Thoracic aorta (tissue), 2 donors: ENCODE results near the gene ACTL8. TPM values are rescaled to one million over a fixed set of nuclear protein-coding genes. Genes with fewer than 3 reads are reported as not detected.
A peak's percentile ranks its signal among the peaks of the same experiment; 100 is the strongest.

ENCODE experiments used
- ATAC-seq: fragments of 150-250 bp; one replicate; pipeline ENCODE4 v1.8.0; 2017; ENCODE audit warnings: low read depth; ENCODE audit not compliant: insufficient number of reproducible peaks, low FRiP score
- DNase-seq: peaks from one replicate; pipeline ENCODE4 v3.0.0-alpha.2; 2020; ENCODE audit warnings: low spot score
- H3K27ac ChIP-seq, 2 donors: fragments of 200-600 bp; sonication (generic); 1 replicate in 1 of 2; 2 replicates in 1 of 2; pipeline ENCODE4 v1.5.1; 2016; ENCODE audit warnings: mild to moderate bottlenecking in 2 of 2, moderate library complexity in 2 of 2
- H3K27me3 ChIP-seq: fragments of 200-600 bp; sonication (generic); replicated peaks from 2 replicates; pipeline ENCODE4 v1.6.0; 2016; ENCODE audit warnings: mild to moderate bottlenecking; ENCODE audit not compliant: insufficient read depth
- H3K36me3 ChIP-seq: fragments of 200-600 bp; sonication (generic); one replicate; pipeline ENCODE4 v1.5.1; 2016
- H3K4me1 ChIP-seq, 2 donors: fragments of 200-600 bp; sonication (generic); 1 replicate in 1 of 2; 2 replicates in 1 of 2; pipeline versions ENCODE4 v1.5.1 to v1.6.0; 2016; ENCODE audit warnings: low read depth in 2 of 2, mild to moderate bottlenecking in 1 of 2; ENCODE audit not compliant: control insufficient read depth in 1 of 2
- H3K4me3 ChIP-seq: fragments of 200-600 bp; sonication (generic); 2 replicates; pipeline ENCODE4 v1.5.1; 2016; ENCODE audit warnings: mild to moderate bottlenecking
- H3K9me3 ChIP-seq: fragments of 200-600 bp; sonication (generic); 2 replicates; pipeline ENCODE4 v1.5.1; 2016
- total RNA-seq, 2 donors: library from RNA; depleted of rRNA; stranded (reverse); fragments of >200 nt; gene quantifications; one replicate each; pipeline versions ENCODE4 v1.1.0 to v1.2.3, GENCODE V29; 2016
- TF ChIP-seq, protein P1 (sequence below): fragments of 200-600 bp; sonication (generic); IDR thresholded peaks from one replicate; pipeline ENCODE4 v1.5.1; 2019; ENCODE audit warnings: antibody characterized with exemption

ACTL8 gene
- total RNA-seq, 2 donors from 2014 or later: not detected

DNA sequence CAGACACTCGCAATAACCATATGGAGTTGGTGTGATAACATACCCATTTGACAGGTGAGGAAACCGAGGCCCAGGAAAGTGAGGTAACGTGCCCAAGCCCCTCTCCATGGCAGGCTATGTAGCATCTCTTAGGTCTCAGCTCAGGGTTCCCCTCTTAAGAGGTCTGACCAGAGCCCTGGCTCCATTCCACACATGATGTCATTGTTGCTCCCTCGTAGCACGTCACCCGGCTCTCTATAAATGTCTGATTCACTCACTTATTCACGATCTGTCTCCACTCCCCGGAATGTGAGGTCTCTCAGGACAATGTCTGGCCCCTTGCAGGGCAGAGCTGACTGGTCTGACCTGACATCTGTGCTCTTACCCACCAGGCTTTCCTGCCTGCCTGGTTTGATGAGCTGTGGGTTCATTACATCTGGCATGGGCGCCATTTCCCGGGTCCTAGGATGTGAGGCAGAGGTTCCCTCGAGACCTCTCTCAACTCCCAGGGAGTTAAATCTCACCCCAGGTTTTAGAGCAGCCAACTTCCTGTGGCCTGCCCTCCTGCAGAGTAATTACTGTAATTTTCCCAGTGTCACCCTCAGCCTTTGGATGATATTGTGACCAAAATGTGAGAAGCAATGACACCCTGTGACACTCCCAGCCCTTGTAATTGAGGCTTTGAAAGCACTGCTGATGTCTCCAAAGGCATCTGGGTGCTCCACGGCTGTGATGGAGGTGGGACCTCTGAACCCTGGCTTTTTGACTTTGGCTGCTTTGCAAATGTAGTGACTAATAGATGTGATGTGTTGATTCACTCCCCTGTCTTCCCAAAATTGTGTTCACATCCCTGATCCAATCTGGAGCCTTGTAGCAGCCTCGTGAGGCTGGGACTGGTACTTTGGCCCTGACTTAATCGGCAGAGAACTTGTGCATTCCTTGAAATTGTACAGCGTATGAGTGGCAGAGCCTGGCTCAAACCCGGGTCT, 10.6 kb downstream of the ACTL8 start:
- no peak for ATAC-seq
- Histone ChIP-seq H3K4me3 (no peak overlapping the region), H3K27me3 (no peaks in the 10 kb centered on the region), H3K4me1 (no peaks in the 10 kb centered on the region), H3K9me3 (no peaks in the 10 kb centered on the region), H3K27ac (no peak overlapping the region), H3K36me3 (no peaks in the 10 kb centered on the region)
- peak; percentile 28 for DNase-seq
- TF ChIP-seq, protein P1, sequence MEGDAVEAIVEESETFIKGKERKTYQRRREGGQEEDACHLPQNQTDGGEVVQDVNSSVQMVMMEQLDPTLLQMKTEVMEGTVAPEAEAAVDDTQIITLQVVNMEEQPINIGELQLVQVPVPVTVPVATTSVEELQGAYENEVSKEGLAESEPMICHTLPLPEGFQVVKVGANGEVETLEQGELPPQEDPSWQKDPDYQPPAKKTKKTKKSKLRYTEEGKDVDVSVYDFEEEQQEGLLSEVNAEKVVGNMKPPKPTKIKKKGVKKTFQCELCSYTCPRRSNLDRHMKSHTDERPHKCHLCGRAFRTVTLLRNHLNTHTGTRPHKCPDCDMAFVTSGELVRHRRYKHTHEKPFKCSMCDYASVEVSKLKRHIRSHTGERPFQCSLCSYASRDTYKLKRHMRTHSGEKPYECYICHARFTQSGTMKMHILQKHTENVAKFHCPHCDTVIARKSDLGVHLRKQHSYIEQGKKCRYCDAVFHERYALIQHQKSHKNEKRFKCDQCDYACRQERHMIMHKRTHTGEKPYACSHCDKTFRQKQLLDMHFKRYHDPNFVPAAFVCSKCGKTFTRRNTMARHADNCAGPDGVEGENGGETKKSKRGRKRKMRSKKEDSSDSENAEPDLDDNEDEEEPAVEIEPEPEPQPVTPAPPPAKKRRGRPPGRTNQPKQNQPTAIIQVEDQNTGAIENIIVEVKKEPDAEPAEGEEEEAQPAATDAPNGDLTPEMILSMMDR: no peak

DNA sequence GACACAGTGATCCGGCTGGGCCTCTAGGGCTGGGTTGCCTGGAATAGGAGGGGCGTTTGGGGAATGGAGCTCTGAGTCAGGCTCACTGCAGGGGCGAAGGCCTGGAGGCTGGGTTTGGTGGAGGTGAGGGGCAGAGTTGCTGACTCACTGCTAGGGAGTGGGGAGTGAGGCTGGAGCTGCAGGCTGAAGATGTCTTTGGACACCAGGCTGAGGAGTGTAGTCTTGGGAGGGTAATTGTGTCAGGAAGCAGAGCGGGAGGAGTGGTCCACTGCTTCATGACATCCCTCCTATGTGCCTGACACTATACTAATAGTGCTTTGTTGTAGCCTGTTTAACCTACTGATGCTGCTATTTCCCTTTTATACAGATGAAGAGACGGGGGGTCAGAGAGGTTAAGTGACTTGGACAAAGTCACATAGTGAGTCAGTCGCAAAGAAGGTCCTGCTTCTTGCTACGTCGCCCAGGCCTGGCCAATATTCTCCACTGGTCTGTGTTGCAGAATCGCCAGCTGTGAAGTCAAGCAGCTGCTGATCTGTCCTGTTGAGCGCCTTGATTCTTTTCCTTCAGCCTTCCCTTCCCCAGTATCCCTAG, 13.6 kb downstream of the ACTL8 start:
- TF ChIP-seq, protein P1: no peak
- H3K27ac ChIP-seq: no peak overlapping the region

DNA sequence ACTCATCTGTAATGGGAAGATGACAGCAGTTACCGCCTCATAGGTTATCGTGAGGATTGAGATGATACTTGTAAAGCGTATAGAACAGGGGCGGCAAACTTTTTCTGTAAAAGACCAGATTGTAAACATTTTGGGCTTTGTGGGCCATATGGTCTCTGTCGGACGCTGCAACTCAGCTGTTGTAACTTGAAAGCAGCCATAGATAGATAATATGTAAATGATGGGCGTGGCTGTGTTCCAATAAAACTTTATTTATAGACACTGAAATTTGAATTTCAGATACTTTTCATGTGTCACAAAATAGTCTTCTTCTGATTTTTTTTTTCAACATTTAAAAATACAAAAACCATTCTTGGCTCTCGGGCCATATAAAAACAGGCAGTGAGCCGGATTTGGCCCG, 15.8 kb downstream of the ACTL8 start:
- Histone ChIP-seq H3K4me3 (no peak overlapping the region), H3K9me3 (no peaks in the 10 kb centered on the region), H3K27me3 (no peaks in the 10 kb centered on the region), H3K36me3 (no peaks in the 10 kb centered on the region), H3K4me1 (no peaks in the 10 kb centered on the region), H3K27ac (no peak overlapping the region)
- ATAC-seq (no peak), DNase-seq (no peak)
- TF ChIP-seq, protein P1: no peak

More for the DNA sequence above, 13.6 kb downstream of the ACTL8 start:
- Histone ChIP-seq H3K9me3 (no peaks in the 10 kb centered on the region), H3K27me3 (no peaks in the 10 kb centered on the region), H3K4me3 (no peak overlapping the region), H3K36me3 (no peaks in the 10 kb centered on the region), H3K4me1 (no peaks in the 10 kb centered on the region)
- peak; percentile 10 for DNase-seq
- no peak for ATAC-seq

DNA sequence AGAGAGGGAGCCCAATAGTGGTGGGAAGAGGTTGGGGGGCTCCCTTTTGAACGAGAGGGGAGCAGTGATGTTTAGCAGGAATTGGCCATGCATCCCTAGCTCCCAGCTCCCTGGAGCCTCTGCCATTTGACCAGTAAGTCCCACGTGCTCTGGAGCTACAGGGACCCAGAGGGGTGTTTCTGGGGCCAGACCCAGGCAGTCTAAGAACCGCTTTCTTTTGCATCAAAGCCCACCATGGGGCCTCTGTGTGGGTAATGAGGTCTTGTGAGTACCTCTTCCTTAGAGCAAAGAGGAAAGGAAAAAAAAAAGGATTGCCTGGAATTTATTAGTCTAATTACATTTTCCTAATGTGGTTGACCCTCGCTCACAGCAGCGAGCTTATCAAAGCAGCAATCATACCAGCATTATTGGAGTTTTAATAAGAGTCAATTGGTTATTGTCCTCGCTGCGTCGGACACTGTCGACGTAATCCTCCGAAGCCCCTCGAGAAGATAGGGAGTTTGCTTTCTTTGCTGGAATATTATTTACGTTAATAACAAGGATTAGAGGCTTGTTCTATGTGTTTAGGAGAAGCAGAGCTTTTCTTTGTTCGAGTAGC, 17.6 kb downstream of the ACTL8 start:
- Histone ChIP-seq H3K4me3 (no peak overlapping the region), H3K27me3 (no peaks in the 10 kb centered on the region), H3K27ac (no peak overlapping the region), H3K9me3 (no peaks in the 10 kb centered on the region), H3K36me3 (no peaks in the 10 kb centered on the region), H3K4me1 (no peaks in the 10 kb centered on the region)
- DNase-seq: no peak
- no peak for ATAC-seq
- TF ChIP-seq, protein P1: no peak
